GM23338 (cell line): Measurements from ENCODE around the gene PHAF1. TPM values are rescaled to one million over a fixed set of nuclear protein-coding genes. Genes with fewer than 3 reads are reported as not detected.

Experiments
- ATAC-seq: fragments of 200-7000 bp; cut with Tn5 transposase; 3 replicates; pipeline ENCODE4 v1.9.1; 2020
- DNase-seq: peaks from one replicate; pipeline ENCODE4 v3.0.0-alpha.2; 2015; ENCODE audit warnings: low spot score
- H2AFZ ChIP-seq: fragments of 200-600 bp; sonication (generic); 2 replicates; pipeline ENCODE4 v1.8.0; 2016; ENCODE audit warnings: antibody characterized with exemption, mild to moderate bottlenecking, moderate library complexity
- H3F3A ChIP-seq: fragments of 200-600 bp; sonication (generic); replicated peaks from 2 replicates; pipeline ENCODE4 v1.8.0; 2017; ENCODE audit warnings: antibody characterized with exemption, mixed run types, low read depth
- H3K27ac ChIP-seq: fragments of 200-600 bp; sonication (generic); 2 replicates; pipeline ENCODE4 v1.6.1; 2016; ENCODE audit warnings: low read depth
- H3K27me3 ChIP-seq: fragments of 200-600 bp; sonication (generic); 2 replicates; pipeline ENCODE4 v1.8.0; 2016; ENCODE audit warnings: mild to moderate bottlenecking, mixed run types, moderate library complexity; ENCODE audit not compliant: insufficient read depth
- H3K36me3 ChIP-seq: fragments of 200-600 bp; sonication (generic); 2 replicates; pipeline ENCODE4 v1.8.0; 2016; ENCODE audit warnings: mild to moderate bottlenecking; ENCODE audit not compliant: insufficient read depth
- H3K4me1 ChIP-seq: fragments of 200-600 bp; sonication (generic); 2 replicates; pipeline ENCODE4 v1.8.0; 2016; ENCODE audit warnings: mild to moderate bottlenecking, moderate library complexity; ENCODE audit not compliant: insufficient read depth
- H3K4me2 ChIP-seq: fragments of 200-600 bp; sonication (generic); 2 replicates; pipeline ENCODE4 v1.7.1; 2017; ENCODE audit warnings: mixed run types
- H3K4me3 ChIP-seq: fragments of 200-600 bp; sonication (generic); 2 replicates; pipeline ENCODE4 v1.6.1; 2016; ENCODE audit warnings: mixed run types
- H3K79me2 ChIP-seq: fragments of 200-600 bp; sonication (generic); replicated peaks from 2 replicates; pipeline ENCODE4 v1.8.0; 2017; ENCODE audit warnings: mild to moderate bottlenecking; ENCODE audit not compliant: insufficient read depth
- H3K9me2 ChIP-seq: fragments of 200-600 bp; sonication (generic); 2 replicates; pipeline ENCODE4 v1.8.0; 2017; ENCODE audit not compliant: insufficient read depth
- H4K20me1 ChIP-seq: fragments of 200-600 bp; sonication (generic); replicated peaks from 2 replicates; pipeline ENCODE4 v1.8.0; 2017; ENCODE audit warnings: mild to moderate bottlenecking; ENCODE audit not compliant: insufficient read depth
- H3K27ac Mint-ChIP-seq: 2 replicates; pipeline ENCODE4 v1.8.0; 2020; ENCODE audit warnings: inconsistent platforms, mild to moderate bottlenecking, moderate library complexity, mixed read lengths
- H3K27me3 Mint-ChIP-seq: 3 replicates; pipeline ENCODE4 v1.8.0; 2022; ENCODE audit warnings: low read depth, mild to moderate bottlenecking, moderate library complexity, mixed read lengths, inconsistent platforms; ENCODE audit not compliant: insufficient read depth, poor library complexity
- H3K36me3 Mint-ChIP-seq: 3 replicates; pipeline ENCODE4 v1.8.0; 2021; ENCODE audit warnings: low read depth, mild to moderate bottlenecking, inconsistent platforms, moderate library complexity, mixed read lengths
- H3K4me1 Mint-ChIP-seq: 3 replicates; pipeline ENCODE4 v1.8.0; 2020; ENCODE audit warnings: mild to moderate bottlenecking, inconsistent platforms, mixed read lengths
- H3K4me3 Mint-ChIP-seq: 3 replicates; pipeline ENCODE4 v1.8.0; 2021; ENCODE audit warnings: moderate library complexity, mild to moderate bottlenecking, inconsistent platforms, mixed read lengths
- H3K9me3 Mint-ChIP-seq: 3 replicates; pipeline ENCODE4 v1.8.0; 2020; ENCODE audit warnings: moderate library complexity, mild to moderate bottlenecking, inconsistent platforms, mixed read lengths
- CREB1 ChIP-seq: fragments of 250-450 bp; sonication (Bioruptor Pico); IDR thresholded peaks from 2 replicates; pipeline ENCODE4 v1.5.0; 2020; ENCODE audit warnings: low read depth, mild to moderate bottlenecking, moderate library complexity
- EZH2 ChIP-seq: fragments of 200-600 bp; sonication (generic); IDR thresholded peaks from one replicate; pipeline ENCODE4 v1.8.0; 2017; ENCODE audit warnings: antibody characterized with exemption, mild to moderate bottlenecking, low read depth; ENCODE audit not compliant: unreplicated experiment
- EZH2phosphoT487 ChIP-seq: fragments of 200-600 bp; sonication (generic); IDR thresholded peaks from one replicate; pipeline ENCODE4 v1.8.1; 2018; ENCODE audit warnings: antibody characterized with exemption; ENCODE audit not compliant: unreplicated experiment
- JUNB ChIP-seq: IDR thresholded peaks from one replicate; pipeline ENCODE4 v1.6.1; 2016; ENCODE audit warnings: antibody characterized with exemption; ENCODE audit not compliant: unreplicated experiment
- NANOG ChIP-seq: IDR thresholded peaks from 2 replicates; pipeline ENCODE4 v1.6.1; 2016; ENCODE audit warnings: antibody characterized with exemption, borderline replicate concordance
- POLR2AphosphoS5 ChIP-seq: IDR thresholded peaks from 2 replicates; pipeline ENCODE4 v1.6.1; 2016; ENCODE audit warnings: antibody characterized with exemption, low read depth
- STAT1 ChIP-seq: IDR thresholded peaks from one replicate; pipeline ENCODE4 v1.6.1; 2016; ENCODE audit warnings: antibody characterized with exemption; ENCODE audit not compliant: unreplicated experiment
- ZNF114 ChIP-seq: fragments of 250-450 bp; sonication (Bioruptor Pico); IDR thresholded peaks from 2 replicates; pipeline ENCODE4 v1.5.0; 2020; ENCODE audit warnings: mild to moderate bottlenecking, moderate library complexity
- ZNF331 ChIP-seq: fragments of 250-450 bp; sonication (Bioruptor Pico); IDR thresholded peaks from 2 replicates; pipeline ENCODE4 v1.5.0; 2020; ENCODE audit warnings: low read depth, mild to moderate bottlenecking, moderate library complexity
- polyA plus RNA-seq: library from polyadenylated mRNA; unstranded; fragments of >200 nt; fragmentation: Nextera tagmentation; extraction: Ambion mirVana; gene quantifications from 2 replicates; pipeline ENCODE4 v1.2.1, GENCODE V29; 2016
- total RNA-seq: library from RNA; depleted of rRNA; stranded (reverse); fragments of >200 nt; shearing (Covaris generic); gene quantifications from 2 replicates; pipeline ENCODE4 v1.2.3, GENCODE V29; 2014
- TF ChIP-seq, protein P1 (sequence below): fragments of 250-450 bp; sonication (Bioruptor Pico); IDR thresholded peaks from 2 replicates; pipeline ENCODE4 v1.5.0; 2020; ENCODE audit warnings: mild to moderate bottlenecking, moderate library complexity
- TF ChIP-seq, protein P2 (sequence below), 2 experiments: fragments of 200-600 bp in 1 of 2; sonication (generic) in 1 of 2; conservative IDR thresholded peaks; 2 replicates each; pipeline versions ENCODE4 v1.5.1 to v1.6.1; 2016 to 2017; ENCODE audit warnings: antibody characterized with exemption in 2 of 2, low read depth in 2 of 2, mild to moderate bottlenecking in 2 of 2, moderate library complexity in 1 of 2
- TF ChIP-seq, protein P3 (sequence below): IDR thresholded peaks from one replicate; pipeline ENCODE4 v1.6.1; 2018; ENCODE audit warnings: antibody characterized with exemption; ENCODE audit not compliant: unreplicated experiment
- TF ChIP-seq, protein P4 (sequence below): IDR thresholded peaks from 2 replicates; pipeline ENCODE4 v1.6.1; 2016; ENCODE audit warnings: antibody characterized with exemption

Gene PHAF1
- total and polyA plus RNA-seq, 2 experiments from 2014 or later: 14.7 to 35.9 TPM

DNA sequence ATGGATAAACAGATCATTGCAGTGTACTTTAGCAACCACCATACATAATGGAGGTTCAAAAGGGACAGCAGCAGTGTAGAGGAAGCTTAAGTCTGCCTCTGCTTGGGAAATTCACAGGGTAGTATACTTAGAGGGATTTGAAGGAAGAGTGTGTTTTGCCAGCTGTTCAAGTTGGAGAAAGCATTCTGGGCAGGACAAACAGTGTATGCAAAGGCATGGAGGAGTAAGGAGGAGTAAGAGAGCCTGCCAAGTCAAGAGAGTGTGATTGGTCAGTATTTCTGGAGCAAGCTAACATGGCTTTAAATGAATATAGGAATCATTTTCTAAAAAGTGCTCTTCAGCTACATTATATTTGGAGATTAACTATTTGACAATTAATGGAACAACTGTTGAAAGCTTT lies 22.9 kb upstream of the PHAF1 start:
- Mint-ChIP-seq H3K4me1 (no peaks in the 10 kb centered on the region), H3K27ac (no peak overlapping the region), H3K9me3 (no peaks in the 10 kb centered on the region), H3K36me3 (no peaks in the 10 kb centered on the region), H3K27me3 (no peaks in the 10 kb centered on the region), H3K4me3 (no peak overlapping the region)
- Histone ChIP-seq H3F3A (no peaks in the 10 kb centered on the region), H3K4me3 (no peak overlapping the region), H2AFZ (no peak overlapping the region), H3K27me3 (no peaks in the 10 kb centered on the region), H3K27ac (no peak overlapping the region), H3K9me2 (no peaks in the 10 kb centered on the region), H3K79me2 (no peaks in the 10 kb centered on the region), H3K4me2 (no peak overlapping the region), H3K36me3 (no peaks in the 10 kb centered on the region; the same call in 1 of the 2 replicates), H3K4me1 (no peaks in the 10 kb centered on the region), H4K20me1 (no peaks in the 10 kb centered on the region)
- no peak for DNase-seq
- ATAC-seq: no peak
- TF ChIP-seq STAT1 (no peak), EZH2 (no peak), EZH2phosphoT487 (no peak), CREB1 (CRISPR knock-in tag) (no peak), ZNF331 (CRISPR knock-in tag) (no peak), POLR2AphosphoS5 (no peak), JUNB (no peak), NANOG (no peak), ZNF114 (CRISPR knock-in tag) (no peak)
- TF ChIP-seq, protein P1, sequence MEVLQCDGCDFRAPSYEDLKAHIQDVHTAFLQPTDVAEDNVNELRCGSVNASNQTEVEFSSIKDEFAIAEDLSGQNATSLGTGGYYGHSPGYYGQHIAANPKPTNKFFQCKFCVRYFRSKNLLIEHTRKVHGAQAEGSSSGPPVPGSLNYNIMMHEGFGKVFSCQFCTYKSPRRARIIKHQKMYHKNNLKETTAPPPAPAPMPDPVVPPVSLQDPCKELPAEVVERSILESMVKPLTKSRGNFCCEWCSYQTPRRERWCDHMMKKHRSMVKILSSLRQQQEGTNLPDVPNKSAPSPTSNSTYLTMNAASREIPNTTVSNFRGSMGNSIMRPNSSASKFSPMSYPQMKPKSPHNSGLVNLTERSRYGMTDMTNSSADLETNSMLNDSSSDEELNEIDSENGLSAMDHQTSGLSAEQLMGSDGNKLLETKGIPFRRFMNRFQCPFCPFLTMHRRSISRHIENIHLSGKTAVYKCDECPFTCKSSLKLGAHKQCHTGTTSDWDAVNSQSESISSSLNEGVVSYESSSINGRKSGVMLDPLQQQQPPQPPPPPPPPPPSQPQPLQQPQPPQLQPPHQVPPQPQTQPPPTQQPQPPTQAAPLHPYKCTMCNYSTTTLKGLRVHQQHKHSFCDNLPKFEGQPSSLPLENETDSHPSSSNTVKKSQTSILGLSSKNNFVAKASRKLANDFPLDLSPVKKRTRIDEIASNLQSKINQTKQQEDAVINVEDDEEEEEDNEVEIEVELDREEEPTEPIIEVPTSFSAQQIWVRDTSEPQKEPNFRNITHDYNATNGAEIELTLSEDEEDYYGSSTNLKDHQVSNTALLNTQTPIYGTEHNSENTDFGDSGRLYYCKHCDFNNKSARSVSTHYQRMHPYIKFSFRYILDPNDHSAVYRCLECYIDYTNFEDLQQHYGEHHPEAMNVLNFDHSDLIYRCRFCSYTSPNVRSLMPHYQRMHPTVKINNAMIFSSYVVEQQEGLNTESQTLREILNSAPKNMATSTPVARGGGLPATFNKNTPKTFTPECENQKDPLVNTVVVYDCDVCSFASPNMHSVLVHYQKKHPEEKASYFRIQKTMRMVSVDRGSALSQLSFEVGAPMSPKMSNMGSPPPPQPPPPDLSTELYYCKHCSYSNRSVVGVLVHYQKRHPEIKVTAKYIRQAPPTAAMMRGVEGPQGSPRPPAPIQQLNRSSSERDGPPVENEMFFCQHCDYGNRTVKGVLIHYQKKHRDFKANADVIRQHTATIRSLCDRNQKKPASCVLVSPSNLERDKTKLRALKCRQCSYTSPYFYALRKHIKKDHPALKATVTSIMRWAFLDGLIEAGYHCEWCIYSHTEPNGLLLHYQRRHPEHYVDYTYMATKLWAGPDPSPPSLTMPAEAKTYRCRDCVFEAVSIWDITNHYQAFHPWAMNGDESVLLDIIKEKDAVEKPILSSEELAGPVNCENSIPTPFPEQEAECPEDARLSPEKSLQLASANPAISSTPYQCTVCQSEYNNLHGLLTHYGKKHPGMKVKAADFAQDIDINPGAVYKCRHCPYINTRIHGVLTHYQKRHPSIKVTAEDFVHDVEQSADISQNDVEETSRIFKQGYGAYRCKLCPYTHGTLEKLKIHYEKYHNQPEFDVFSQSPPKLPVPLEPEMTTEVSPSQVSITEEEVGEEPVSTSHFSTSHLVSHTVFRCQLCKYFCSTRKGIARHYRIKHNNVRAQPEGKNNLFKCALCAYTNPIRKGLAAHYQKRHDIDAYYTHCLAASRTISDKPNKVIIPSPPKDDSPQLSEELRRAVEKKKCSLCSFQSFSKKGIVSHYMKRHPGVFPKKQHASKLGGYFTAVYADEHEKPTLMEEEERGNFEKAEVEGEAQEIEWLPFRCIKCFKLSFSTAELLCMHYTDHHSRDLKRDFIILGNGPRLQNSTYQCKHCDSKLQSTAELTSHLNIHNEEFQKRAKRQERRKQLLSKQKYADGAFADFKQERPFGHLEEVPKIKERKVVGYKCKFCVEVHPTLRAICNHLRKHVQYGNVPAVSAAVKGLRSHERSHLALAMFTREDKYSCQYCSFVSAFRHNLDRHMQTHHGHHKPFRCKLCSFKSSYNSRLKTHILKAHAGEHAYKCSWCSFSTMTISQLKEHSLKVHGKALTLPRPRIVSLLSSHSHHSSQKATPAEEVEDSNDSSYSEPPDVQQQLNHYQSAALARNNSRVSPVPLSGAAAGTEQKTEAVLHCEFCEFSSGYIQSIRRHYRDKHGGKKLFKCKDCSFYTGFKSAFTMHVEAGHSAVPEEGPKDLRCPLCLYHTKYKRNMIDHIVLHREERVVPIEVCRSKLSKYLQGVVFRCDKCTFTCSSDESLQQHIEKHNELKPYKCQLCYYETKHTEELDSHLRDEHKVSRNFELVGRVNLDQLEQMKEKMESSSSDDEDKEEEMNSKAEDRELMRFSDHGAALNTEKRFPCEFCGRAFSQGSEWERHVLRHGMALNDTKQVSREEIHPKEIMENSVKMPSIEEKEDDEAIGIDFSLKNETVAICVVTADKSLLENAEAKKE: no peak
- TF ChIP-seq, protein P2, sequence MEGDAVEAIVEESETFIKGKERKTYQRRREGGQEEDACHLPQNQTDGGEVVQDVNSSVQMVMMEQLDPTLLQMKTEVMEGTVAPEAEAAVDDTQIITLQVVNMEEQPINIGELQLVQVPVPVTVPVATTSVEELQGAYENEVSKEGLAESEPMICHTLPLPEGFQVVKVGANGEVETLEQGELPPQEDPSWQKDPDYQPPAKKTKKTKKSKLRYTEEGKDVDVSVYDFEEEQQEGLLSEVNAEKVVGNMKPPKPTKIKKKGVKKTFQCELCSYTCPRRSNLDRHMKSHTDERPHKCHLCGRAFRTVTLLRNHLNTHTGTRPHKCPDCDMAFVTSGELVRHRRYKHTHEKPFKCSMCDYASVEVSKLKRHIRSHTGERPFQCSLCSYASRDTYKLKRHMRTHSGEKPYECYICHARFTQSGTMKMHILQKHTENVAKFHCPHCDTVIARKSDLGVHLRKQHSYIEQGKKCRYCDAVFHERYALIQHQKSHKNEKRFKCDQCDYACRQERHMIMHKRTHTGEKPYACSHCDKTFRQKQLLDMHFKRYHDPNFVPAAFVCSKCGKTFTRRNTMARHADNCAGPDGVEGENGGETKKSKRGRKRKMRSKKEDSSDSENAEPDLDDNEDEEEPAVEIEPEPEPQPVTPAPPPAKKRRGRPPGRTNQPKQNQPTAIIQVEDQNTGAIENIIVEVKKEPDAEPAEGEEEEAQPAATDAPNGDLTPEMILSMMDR (conservative IDR thresholded peaks at IDR 0.05; ENCODE audit: low read depth in 2 of 2): no peak
- TF ChIP-seq, protein P3, sequence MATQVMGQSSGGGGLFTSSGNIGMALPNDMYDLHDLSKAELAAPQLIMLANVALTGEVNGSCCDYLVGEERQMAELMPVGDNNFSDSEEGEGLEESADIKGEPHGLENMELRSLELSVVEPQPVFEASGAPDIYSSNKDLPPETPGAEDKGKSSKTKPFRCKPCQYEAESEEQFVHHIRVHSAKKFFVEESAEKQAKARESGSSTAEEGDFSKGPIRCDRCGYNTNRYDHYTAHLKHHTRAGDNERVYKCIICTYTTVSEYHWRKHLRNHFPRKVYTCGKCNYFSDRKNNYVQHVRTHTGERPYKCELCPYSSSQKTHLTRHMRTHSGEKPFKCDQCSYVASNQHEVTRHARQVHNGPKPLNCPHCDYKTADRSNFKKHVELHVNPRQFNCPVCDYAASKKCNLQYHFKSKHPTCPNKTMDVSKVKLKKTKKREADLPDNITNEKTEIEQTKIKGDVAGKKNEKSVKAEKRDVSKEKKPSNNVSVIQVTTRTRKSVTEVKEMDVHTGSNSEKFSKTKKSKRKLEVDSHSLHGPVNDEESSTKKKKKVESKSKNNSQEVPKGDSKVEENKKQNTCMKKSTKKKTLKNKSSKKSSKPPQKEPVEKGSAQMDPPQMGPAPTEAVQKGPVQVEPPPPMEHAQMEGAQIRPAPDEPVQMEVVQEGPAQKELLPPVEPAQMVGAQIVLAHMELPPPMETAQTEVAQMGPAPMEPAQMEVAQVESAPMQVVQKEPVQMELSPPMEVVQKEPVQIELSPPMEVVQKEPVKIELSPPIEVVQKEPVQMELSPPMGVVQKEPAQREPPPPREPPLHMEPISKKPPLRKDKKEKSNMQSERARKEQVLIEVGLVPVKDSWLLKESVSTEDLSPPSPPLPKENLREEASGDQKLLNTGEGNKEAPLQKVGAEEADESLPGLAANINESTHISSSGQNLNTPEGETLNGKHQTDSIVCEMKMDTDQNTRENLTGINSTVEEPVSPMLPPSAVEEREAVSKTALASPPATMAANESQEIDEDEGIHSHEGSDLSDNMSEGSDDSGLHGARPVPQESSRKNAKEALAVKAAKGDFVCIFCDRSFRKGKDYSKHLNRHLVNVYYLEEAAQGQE: no peak
- TF ChIP-seq, protein P4, sequence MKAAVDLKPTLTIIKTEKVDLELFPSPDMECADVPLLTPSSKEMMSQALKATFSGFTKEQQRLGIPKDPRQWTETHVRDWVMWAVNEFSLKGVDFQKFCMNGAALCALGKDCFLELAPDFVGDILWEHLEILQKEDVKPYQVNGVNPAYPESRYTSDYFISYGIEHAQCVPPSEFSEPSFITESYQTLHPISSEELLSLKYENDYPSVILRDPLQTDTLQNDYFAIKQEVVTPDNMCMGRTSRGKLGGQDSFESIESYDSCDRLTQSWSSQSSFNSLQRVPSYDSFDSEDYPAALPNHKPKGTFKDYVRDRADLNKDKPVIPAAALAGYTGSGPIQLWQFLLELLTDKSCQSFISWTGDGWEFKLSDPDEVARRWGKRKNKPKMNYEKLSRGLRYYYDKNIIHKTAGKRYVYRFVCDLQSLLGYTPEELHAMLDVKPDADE: no peak
